Renal pelvis (tissue), 12 donors: ENCODE measurements around the gene GLG1. TPM values are rescaled to one million over a fixed set of nuclear protein-coding genes. Genes with fewer than 3 reads are reported as not detected.
A peak's percentile ranks its signal among the peaks of the same experiment; 100 is the strongest.
"Not testable (repeated sequence)": the region's sequence is repeated elsewhere in the genome, so short reads cannot be mapped to it uniquely, and the experiment has no call there.

Experiments used
- DNase-seq: peaks from one replicate; pipeline ENCODE4 v3.0.0-alpha.2; 2013
- long read RNA-seq, 16 experiments: transcript quantifications; one replicate each; lab custom pipeline, GENCODE V29; 2026
- polyA plus RNA-seq, 3 donors: library from polyadenylated mRNA; unstranded; fragments of 120-200 nt; gene quantifications; one replicate each; pipeline ENCODE4 v1.2.1, GENCODE V29; 2013; ENCODE audit not compliant: insufficient read length in 3 of 3

GLG1 gene
- 100 to 1,000 TPM; 149 to 173 (median 165) TPM for polyA plus RNA-seq
- long read RNA-seq, donor 1, full-length matches to known transcripts: 21 of 21 reads
- long read RNA-seq, donor 1, partial matches to known transcripts: 0 of 21 reads
- long read RNA-seq, donor 1, other reads (novel, unspliced or antisense): 0 of 21 reads
- long read RNA-seq, donor 2, full-length matches to known transcripts: 18 of 18 reads
- long read RNA-seq, donor 2, partial matches to known transcripts: 0 of 18 reads
- long read RNA-seq, donor 2, other reads (novel, unspliced or antisense): 0 of 18 reads
- long read RNA-seq, donor 3, full-length matches to known transcripts: 12 of 12 reads
- long read RNA-seq, donor 3, partial matches to known transcripts: 0 of 12 reads
- long read RNA-seq, donor 3, other reads (novel, unspliced or antisense): 0 of 12 reads
- long read RNA-seq, donor 4, full-length matches to known transcripts: 14 of 14 reads
- long read RNA-seq, donor 4, partial matches to known transcripts: 0 of 14 reads
- long read RNA-seq, donor 4, other reads (novel, unspliced or antisense): 0 of 14 reads
- long read RNA-seq, donor 5, full-length matches to known transcripts: 14 of 14 reads
- long read RNA-seq, donor 5, partial matches to known transcripts: 0 of 14 reads
- long read RNA-seq, donor 5, other reads (novel, unspliced or antisense): 0 of 14 reads
- long read RNA-seq, donor 6, full-length matches to known transcripts: 30 of 62 reads
- long read RNA-seq, donor 6, partial matches to known transcripts: 32 of 62 reads
- long read RNA-seq, donor 6, other reads (novel, unspliced or antisense): 0 of 62 reads
- long read RNA-seq, donor 7, full-length matches to known transcripts: 19 of 47 reads
- long read RNA-seq, donor 7, partial matches to known transcripts: 28 of 47 reads
- long read RNA-seq, donor 7, other reads (novel, unspliced or antisense): 0 of 47 reads
- long read RNA-seq, donor 8, full-length matches to known transcripts: 25 of 25 reads
- long read RNA-seq, donor 8, partial matches to known transcripts: 0 of 25 reads
- long read RNA-seq, donor 8, other reads (novel, unspliced or antisense): 0 of 25 reads
- long read RNA-seq, donor 9, full-length matches to known transcripts: 16 of 33 reads
- long read RNA-seq, donor 9, partial matches to known transcripts: 17 of 33 reads
- long read RNA-seq, donor 9, other reads (novel, unspliced or antisense): 0 of 33 reads
- long read RNA-seq, donor 10, full-length matches to known transcripts: 19 of 33 reads
- long read RNA-seq, donor 10, partial matches to known transcripts: 14 of 33 reads
- long read RNA-seq, donor 10, other reads (novel, unspliced or antisense): 0 of 33 reads
- long read RNA-seq, donor 11, full-length matches to known transcripts: 13 of 25 reads
- long read RNA-seq, donor 11, partial matches to known transcripts: 12 of 25 reads
- long read RNA-seq, donor 11, other reads (novel, unspliced or antisense): 0 of 25 reads
- long read RNA-seq, donor 12, full-length matches to known transcripts: 19 of 24 reads
- long read RNA-seq, donor 12, partial matches to known transcripts: 5 of 24 reads
- long read RNA-seq, donor 12, other reads (novel, unspliced or antisense): 0 of 24 reads
- long read RNA-seq, donor 13, full-length matches to known transcripts: 4 of 4 reads
- long read RNA-seq, donor 13, partial matches to known transcripts: 0 of 4 reads
- long read RNA-seq, donor 13, other reads (novel, unspliced or antisense): 0 of 4 reads
- long read RNA-seq, donor 14: 0 reads
- long read RNA-seq, donor 15: 0 reads
- long read RNA-seq, donor 16, full-length matches to known transcripts: 20 of 32 reads
- long read RNA-seq, donor 16, partial matches to known transcripts: 7 of 32 reads
- long read RNA-seq, donor 16, other reads (novel, unspliced or antisense): 5 of 32 reads

- DNase-seq: peak; percentile 93
These were observed at the start of gene GLG1 for GRCh38 chr16:74606521-74607309. Gene GLG1 (minus strand): TSS chr16:74607114. CDS start chr16:74607094, 20 bp downstream.

- no peak for DNase-seq
These were observed 47.7 kb upstream of the GLG1 start for GRCh38 chr16:74654536-74655050.

DNA sequence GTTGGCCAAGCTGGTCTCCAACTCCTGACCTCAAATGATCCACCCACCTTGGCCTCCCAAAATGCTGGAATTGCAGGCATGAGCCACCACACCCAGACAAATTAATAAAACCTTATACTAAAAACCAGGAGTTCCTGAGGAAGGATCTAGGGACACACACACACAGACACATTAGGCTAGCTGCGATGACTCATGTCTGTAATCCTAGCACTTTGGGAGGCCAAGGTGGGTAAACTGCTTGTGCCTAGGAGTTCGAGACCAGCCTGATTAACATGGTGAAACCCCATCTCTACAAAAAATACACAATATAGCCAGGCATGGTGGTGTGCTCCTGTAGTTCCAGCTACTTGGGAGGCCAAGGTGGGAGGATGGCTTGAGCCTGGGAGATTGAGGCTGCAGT lies 46.0 kb upstream of the GLG1 start:
- not testable (repeated sequence) for DNase-seq

- DNase-seq: no peak
These were observed 45.3 kb upstream of the GLG1 start for GRCh38 chr16:74652249-74652648.

DNA sequence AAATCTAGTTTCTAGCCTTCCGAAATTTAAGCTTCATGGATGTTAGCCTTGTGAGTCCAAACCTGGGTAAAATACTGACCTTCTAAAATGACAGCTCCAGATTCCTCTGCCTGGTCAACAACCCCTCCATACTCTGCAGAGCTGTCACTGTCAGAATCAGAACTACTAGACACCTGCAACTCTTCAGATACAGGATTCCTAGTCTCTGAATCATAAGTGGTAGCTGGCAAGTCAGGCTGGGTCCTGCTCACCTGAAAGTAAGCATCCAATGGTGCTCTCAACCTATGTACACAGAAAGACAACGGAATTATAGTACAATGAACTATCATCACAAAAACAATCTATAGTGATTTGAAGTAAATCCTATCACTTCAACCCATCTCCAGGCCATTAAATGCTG lies 44.9 kb upstream of the GLG1 start:
- no peak for DNase-seq

DNA sequence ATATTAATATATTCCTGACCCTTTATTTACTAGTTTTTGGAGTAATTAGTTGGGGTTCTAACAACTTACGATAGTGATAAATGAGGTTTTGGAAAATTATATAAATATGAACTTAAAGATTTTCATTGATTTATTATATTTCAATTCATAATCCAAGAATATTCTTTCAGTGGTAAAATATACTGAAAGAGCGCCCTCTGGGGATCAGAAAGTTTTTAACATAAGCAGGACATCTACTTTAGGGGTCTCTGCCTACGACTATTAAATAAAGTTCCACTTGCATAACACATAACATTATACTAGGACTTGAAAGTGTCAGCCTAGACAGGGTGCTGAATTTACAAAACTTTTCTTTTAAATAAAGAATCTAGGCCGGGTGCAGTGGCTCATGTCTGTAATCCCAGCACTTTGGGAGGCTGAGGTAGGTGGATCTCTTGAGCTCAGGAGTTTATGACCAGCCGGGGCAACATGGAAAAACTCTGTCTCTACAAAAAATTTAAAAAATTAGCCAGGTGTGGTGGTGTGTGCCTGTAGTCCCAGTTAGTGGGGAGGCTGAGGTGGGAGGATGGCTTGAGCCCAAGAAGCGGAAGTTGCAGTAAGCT lies 44.2 kb upstream of the GLG1 start:
- no peak for DNase-seq

DNA sequence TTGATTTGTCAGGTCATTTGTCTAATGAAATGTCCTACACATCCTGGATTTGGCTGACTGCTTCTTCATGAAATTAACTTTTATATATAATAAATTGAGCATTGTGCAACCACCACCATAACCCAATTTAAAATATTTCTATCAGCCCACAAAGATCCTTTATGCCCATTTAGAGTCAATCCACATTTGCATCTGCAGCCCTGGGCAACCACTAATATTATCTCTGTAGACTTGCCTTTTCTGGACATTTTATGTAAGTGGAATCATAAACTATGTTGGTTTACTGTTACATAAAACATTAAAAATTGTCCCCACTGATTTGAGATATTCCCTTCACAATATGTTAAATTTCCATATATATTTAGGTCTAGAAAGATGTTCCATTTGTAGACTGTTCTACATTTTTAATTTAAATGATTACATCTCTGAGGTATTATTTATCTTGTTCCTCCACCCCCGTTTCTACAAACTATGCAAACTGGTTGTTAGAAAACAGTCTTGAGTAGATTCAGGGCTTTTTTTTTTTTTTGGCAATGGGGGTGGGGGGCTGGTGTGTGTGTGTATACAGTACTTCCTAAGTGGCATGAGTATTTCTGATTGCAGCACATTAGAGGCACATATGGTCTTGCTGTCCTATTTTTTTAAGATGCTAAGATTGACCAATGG lies 43.1 kb upstream of the GLG1 start:
- DNase-seq: no peak

- no peak for DNase-seq
These were observed 35.1 kb upstream of the GLG1 start for GRCh38 chr16:74641969-74642368.

- DNase-seq: no peak
These were observed 31.0 kb upstream of the GLG1 start for GRCh38 chr16:74637742-74638453.

- no peak for DNase-seq
These were observed 28.4 kb upstream of the GLG1 start for GRCh38 chr16:74635303-74635702.

- no peak for DNase-seq
These were observed 26.8 kb upstream of the GLG1 start for GRCh38 chr16:74633686-74634085.

GRCh38 chr16:74627506-74628220 lies 20.7 kb upstream of the GLG1 start:
- no peak for DNase-seq

- DNase-seq: no peak
These were observed 20.0 kb upstream of the GLG1 start for GRCh38 chr16:74626741-74627416.

DNA sequence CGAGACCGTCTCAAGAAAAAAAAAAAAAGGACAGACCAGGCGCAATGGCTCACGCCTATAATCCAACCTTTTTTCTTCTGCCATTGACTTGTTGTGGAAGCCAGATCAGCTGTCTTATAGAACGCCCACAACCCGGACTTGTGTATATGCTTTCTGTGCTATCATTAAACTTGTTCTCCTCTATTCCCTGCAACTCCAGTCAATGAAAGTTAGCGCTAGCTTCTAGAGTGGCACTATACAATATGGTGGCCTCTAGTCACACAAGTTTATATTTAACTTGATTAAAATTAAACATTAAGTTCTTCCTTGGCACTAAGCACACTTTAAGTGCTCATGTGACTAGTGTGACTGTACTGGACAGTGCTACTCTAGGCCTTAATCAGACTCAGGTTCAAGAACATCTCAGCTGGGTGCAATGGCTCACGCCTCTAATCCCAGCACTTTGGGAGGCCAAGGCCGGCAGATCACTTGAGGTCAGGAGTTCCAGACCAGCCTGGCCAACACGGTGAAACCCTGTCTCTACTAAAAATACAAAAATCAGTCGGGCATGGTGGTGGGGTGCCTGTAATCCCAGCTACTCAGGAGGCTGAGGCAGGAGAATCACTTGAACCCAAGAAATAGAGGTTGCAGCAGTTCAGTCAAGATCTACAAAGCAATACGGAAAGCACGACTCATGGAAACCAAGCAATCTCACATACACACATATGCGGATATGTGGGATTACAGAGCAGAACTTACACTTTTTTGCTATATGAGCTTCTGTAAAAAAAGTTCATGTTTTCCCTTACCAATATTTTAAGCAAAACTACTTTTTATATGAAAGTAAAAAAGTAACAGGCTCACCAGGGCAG lies 18.8 kb upstream of the GLG1 start:
- DNase-seq: no peak

DNA sequence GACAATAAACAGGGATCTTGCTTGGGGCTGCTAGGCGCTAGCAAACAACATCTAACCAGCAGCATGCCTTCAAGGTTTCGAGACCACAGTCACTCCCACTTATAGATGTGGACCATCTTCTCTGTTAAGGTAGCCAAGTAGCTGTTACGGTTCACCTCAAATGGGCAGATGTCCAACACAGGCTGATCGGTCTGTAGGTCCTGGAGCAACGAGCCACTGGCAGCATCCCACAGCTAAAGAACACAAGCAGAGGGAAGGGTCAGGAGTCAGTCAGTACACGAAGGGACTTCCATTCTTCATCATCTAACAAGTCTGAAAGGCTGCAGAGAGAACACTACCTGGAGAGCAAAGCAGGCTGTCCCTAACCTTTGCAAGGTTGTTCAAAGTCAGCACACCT lies 16.9 kb upstream of the GLG1 start:
- no peak for DNase-seq
